HepG2 (cell line): ENCODE data around the gene IGSF11. TPM values are rescaled to one million over a fixed set of nuclear protein-coding genes. Genes with fewer than 3 reads are reported as not detected.

Experiments
- ATAC-seq: fragments of 200-7000 bp; cut with Tn5 transposase; 3 replicates; pipeline ENCODE4 v1.9.1; 2020; ENCODE audit warnings: mild to moderate bottlenecking, moderate library complexity
- BruUV-seq: library from RNA; stranded (reverse); fragments of 400-500 nt; replicated peaks from 2 replicates; lab custom pipeline; 2021; lab: Mats Ljungman, UMichigan
- CTCF ChIA-PET: fragments of 300-600 bp; formaldehyde crosslinking; extraction: SDS; loops from one replicate; lab custom pipeline; 2021; ENCODE audit warnings: low total read pairs, inconsistent platforms, low intra/inter-chr PET ratio; lab: Yijun Ruan, JAX
- POLR2A ChIA-PET: fragments of 350-600 bp; sonication (Branson Sonifier 250); formaldehyde crosslinking; loops from one replicate; lab custom pipeline; 2020; ENCODE audit warnings: antibody characterized with exemption, inconsistent platforms; lab: Yijun Ruan, JAX
- DNase-seq: peaks from one replicate; pipeline ENCODE4 v3.0.0-alpha.2; 2015; ENCODE audit warnings: low spot score
- FAIRE-seq: peaks from 3 replicates; lab custom pipeline; 2011; peaks lifted over from hg19 to GRCh38; lab: Jason Lieb, UNC
- H2AFZ ChIP-seq: one replicate; pipeline ENCODE4 v1.6.1; 2011; ENCODE audit warnings: low read length, inconsistent platforms
- H3K27ac ChIP-seq: fragments of 300-600 bp; 3 replicates; pipeline ENCODE4 v1.8.0; 2011; ENCODE audit warnings: mixed run types, mild to moderate bottlenecking, mixed read lengths, low read length, inconsistent platforms; ENCODE audit not compliant: insufficient read depth; ENCODE audit errors: extremely low read length
- H3K27me3 ChIP-seq, 2 experiments: fragments of 200-600 bp in 1 of 2; 2 replicates in 1 of 2; 3 replicates in 1 of 2; pipeline versions ENCODE4 v1.6.0 to v1.8.0; 2011; ENCODE audit warnings: low read length in 2 of 2, mild to moderate bottlenecking in 2 of 2, moderate library complexity in 2 of 2, inconsistent platforms in 1 of 2; ENCODE audit not compliant: insufficient read depth in 2 of 2, control insufficient read depth in 1 of 2
- H3K36me3 ChIP-seq, 2 experiments: fragments of 200-600 bp in 1 of 2; replicated peaks in 1 of 2; 2 replicates in 1 of 2; 3 replicates in 1 of 2; pipeline versions ENCODE4 v1.5.1 to v1.8.0; 2011; ENCODE audit warnings: low read length in 2 of 2, inconsistent platforms in 1 of 2; ENCODE audit not compliant: insufficient read depth in 2 of 2, control insufficient read depth in 1 of 2
- H3K4me1 ChIP-seq: 2 replicates; pipeline ENCODE4 v1.5.1; 2012; ENCODE audit warnings: low read length, inconsistent platforms; ENCODE audit not compliant: insufficient read depth
- H3K4me2 ChIP-seq: 2 replicates; pipeline ENCODE4 v1.6.0; 2011; ENCODE audit warnings: low read depth, low read length, inconsistent platforms
- H3K4me3 ChIP-seq, 3 experiments: fragments of 200-600 bp in 1 of 3; sonication (generic), shearing (Covaris generic) in 1 of 3; replicated peaks in 1 of 3; 2 replicates each; pipeline ENCODE4 v1.5.1; 2011 to 2016; ENCODE audit warnings: low read length in 3 of 3, inconsistent platforms in 2 of 3, low read depth in 2 of 3, mild to moderate bottlenecking in 2 of 3, control low read depth in 1 of 3, mixed read lengths in 1 of 3; ENCODE audit not compliant: insufficient read depth in 1 of 3
- H3K79me2 ChIP-seq: one replicate; pipeline ENCODE4 v1.6.1; 2011; ENCODE audit warnings: low read length, inconsistent platforms; ENCODE audit not compliant: insufficient read depth
- H3K9ac ChIP-seq: 2 replicates; pipeline ENCODE4 v1.6.0; 2011; ENCODE audit warnings: mild to moderate bottlenecking, low read depth, low read length, inconsistent platforms; ENCODE audit not compliant: insufficient read depth
- H3K9me3 ChIP-seq: 2 replicates; pipeline ENCODE4 v1.5.1; 2012; ENCODE audit warnings: mild to moderate bottlenecking, low read length
- H4K20me1 ChIP-seq: 2 replicates; pipeline ENCODE4 v1.6.0; 2011; ENCODE audit warnings: inconsistent platforms, mild to moderate bottlenecking, low read length, moderate library complexity; ENCODE audit not compliant: insufficient read depth
- CBX2 ChIP-seq, 2 experiments: fragments of 200-600 bp in 1 of 2; sonication (generic); formaldehyde crosslinking in 1 of 2; IDR thresholded peaks; 2 replicates each; pipeline versions ENCODE4 v1.7.0 to v1.8.1; 2018 to 2022; ENCODE audit warnings: low read depth in 2 of 2, low read length in 1 of 2, mild to moderate bottlenecking in 1 of 2, missing genetic modification reagents in 1 of 2
- CC2D1A ChIP-seq: sonication (generic); formaldehyde crosslinking; IDR thresholded peaks from 2 replicates; pipeline ENCODE4 v1.8.1; 2023; ENCODE audit warnings: mild to moderate bottlenecking, missing genetic modification reagents
- GZF1 ChIP-seq: sonication (generic); formaldehyde crosslinking; IDR thresholded peaks from 2 replicates; pipeline ENCODE4 v1.5.1; 2020; ENCODE audit warnings: mild to moderate bottlenecking, missing genetic modification reagents
- HNRNPUL1 ChIP-seq: fragments of 200-400 bp; formaldehyde crosslinking; IDR thresholded peaks from 2 replicates; pipeline ENCODE4 v1.6.1; 2017; ENCODE audit warnings: low read depth, mild to moderate bottlenecking, low read length, moderate library complexity
- MLLT10 ChIP-seq: sonication (generic); formaldehyde crosslinking; IDR thresholded peaks from 2 replicates; pipeline ENCODE4 v1.4.0; 2020; ENCODE audit warnings: missing genetic modification reagents
- NCOA1 ChIP-seq: sonication (generic); formaldehyde crosslinking; IDR thresholded peaks from 2 replicates; pipeline ENCODE4 v1.9.0; 2021; ENCODE audit warnings: missing genetic modification reagents
- RFX5 ChIP-seq: IDR thresholded peaks from 2 replicates; pipeline ENCODE4 v1.6.1; 2011; ENCODE audit warnings: low read depth, low read length, improper control_type of control experiment
- RNF2 ChIP-seq: fragments of 450-650 bp; conservative IDR thresholded peaks from 2 replicates; pipeline ENCODE4 v1.6.1; 2016; ENCODE audit warnings: low read depth
- SMAD1 ChIP-seq: sonication (generic); formaldehyde crosslinking; IDR thresholded peaks from 2 replicates; pipeline ENCODE4 v1.4.0; 2020; ENCODE audit warnings: missing genetic modification reagents, low read depth, mild to moderate bottlenecking, borderline replicate concordance
- SMARCE1 ChIP-seq: fragments of 450-650 bp; IDR thresholded peaks from 2 replicates; pipeline ENCODE4 v1.6.1; 2017; ENCODE audit warnings: borderline replicate concordance
- TOE1 ChIP-seq: sonication (generic); formaldehyde crosslinking; IDR thresholded peaks from 2 replicates; pipeline ENCODE4 v1.4.0; 2020; ENCODE audit warnings: mild to moderate bottlenecking, missing genetic modification reagents
- ZNF17 ChIP-seq: sonication (generic); formaldehyde crosslinking; IDR thresholded peaks from 2 replicates; pipeline ENCODE4 v1.5.0; 2020; ENCODE audit warnings: mild to moderate bottlenecking, missing genetic modification reagents
- ZNF562 ChIP-seq: sonication (generic); formaldehyde crosslinking; IDR thresholded peaks from 2 replicates; pipeline ENCODE4 v1.8.0; 2022; ENCODE audit warnings: missing genetic modification reagents, borderline replicate concordance
- ZNF775 ChIP-seq: sonication (generic); formaldehyde crosslinking; IDR thresholded peaks from 2 replicates; pipeline ENCODE4 v1.4.0; 2020; ENCODE audit warnings: missing genetic modification reagents, mild to moderate bottlenecking, moderate library complexity, borderline replicate concordance
- WGBS: methylation state at CpG from one replicate; pipeline ENCODE4 v1.1.6; 2017; ENCODE audit warnings: low lambda C conversion rate; 5-methylcytosine and 5-hydroxymethylcytosine counted together
- in situ Hi-C: cut with HindIII; loops from 2 replicates; pipeline ENCODE4 v1.10.0; 2017; ENCODE audit warnings: low pct_unique_long_range_greater_than_20kb; ENCODE audit not compliant: extremely low pct_ligation_motif_present
- intact Hi-C: fragments of 100-400 bp; cut with micrococcal nuclease; formaldehyde crosslinking; loops from one replicate; pipeline ENCODE4 v1.10.0; 2022; ENCODE audit not compliant: unreplicated experiment
- polyA plus RNA-seq, 8 experiments: library from polyadenylated mRNA; depleted of rRNA in 3 of 8; stranded (reverse) in 7 of 8; unstranded in 1 of 8; fragments of >200 nt; fragmentation: Illumina TruSeq in 4 of 8; extraction: Trizol in 4 of 8; gene quantifications; 2 replicates each; pipeline versions ENCODE4 v1.2.1 to v1.2.3, GENCODE V29; 2011 to 2016; ENCODE audit warnings: low read depth in 4 of 8, missing spikeins in 1 of 8, mixed read lengths in 1 of 8; ENCODE audit not compliant: insufficient read depth in 1 of 8
- total RNA-seq, 5 experiments: library from RNA; depleted of rRNA; stranded (reverse); fragments of >200 nt; fragmentation: Illumina TruSeq; extraction: Trizol; gene quantifications; 2 replicates each; pipeline ENCODE4 v1.2.3, GENCODE V29; 2016; ENCODE audit warnings: low read depth in 1 of 5
- TF ChIP-seq, protein P1 (sequence below): sonication (generic); formaldehyde crosslinking; IDR thresholded peaks from 2 replicates; pipeline ENCODE4 v1.4.0; 2020; ENCODE audit warnings: missing genetic modification reagents
- TF ChIP-seq, protein P2 (sequence below): IDR thresholded peaks from 2 replicates; pipeline ENCODE4 v1.6.1; 2016; ENCODE audit warnings: low read depth, borderline replicate concordance
- TF ChIP-seq, protein P3 (sequence below): sonication (generic); formaldehyde crosslinking; conservative IDR thresholded peaks from 2 replicates; pipeline ENCODE4 v1.8.1; 2023; ENCODE audit warnings: missing genetic modification reagents

Gene IGSF11
- total and polyA plus RNA-seq, 2 of the 13 experiments (the other 11 are each of a cell fraction or from before 2014, with no cell fraction given), result not detected

DNA sequence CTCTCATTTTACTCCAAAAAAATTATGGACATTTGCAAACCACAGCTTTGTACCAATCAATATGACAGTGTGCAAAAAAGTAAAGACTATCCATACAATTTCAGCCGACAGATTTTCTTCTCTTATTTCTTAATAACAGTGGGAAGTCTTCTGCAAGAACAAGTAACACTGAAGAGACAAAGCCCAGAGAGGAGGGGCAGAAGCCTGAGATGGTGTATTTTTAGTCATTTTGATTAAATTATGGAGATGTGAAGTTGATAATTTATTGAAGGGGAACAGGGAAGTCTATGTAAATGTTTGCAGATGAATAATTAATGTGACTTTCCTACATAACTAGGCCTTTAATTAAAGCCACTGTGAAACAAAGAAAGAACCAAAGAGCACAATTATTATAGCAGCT is 45.7 kb upstream of the IGSF11 start:
- Histone ChIP-seq H3K9ac (no peak overlapping the region), H3K36me3 (no peaks in the 10 kb centered on the region), H3K79me2 (no peaks in the 10 kb centered on the region), H3K9me3 (no peaks in the 10 kb centered on the region), H3K4me1 (no peaks in the 10 kb centered on the region), H2AFZ (no peak overlapping the region), H3K27ac (no peak overlapping the region), H3K4me2 (no peak overlapping the region), H3K27me3 (no peaks in the 10 kb centered on the region), H4K20me1 (no peaks in the 10 kb centered on the region), H3K4me3 (no peak overlapping the region)
- WGBS, result 0% methylated on average over 1 of the region's 1 CpG
- CTCF ChIA-PET, result no interaction called here
- in situ Hi-C loops (no loop called here), intact Hi-C loops (no loop called here)
- BruUV-seq, result no TSS peak
- TF ChIP-seq GZF1 (CRISPR knock-in tag), result no peak
- TF ChIP-seq TOE1 (CRISPR knock-in tag), result no peak
- TF ChIP-seq CC2D1A (CRISPR knock-in tag), result no peak
- TF ChIP-seq CBX2 (IDR thresholded peaks at IDR 0.05; ENCODE audit: low read depth, low read length), result no peak
- TF ChIP-seq CBX2 (CRISPR knock-in tag; IDR thresholded peaks at IDR 0.05; ENCODE audit: low read depth), result no peak
- no peak for TF ChIP-seq MLLT10 (CRISPR knock-in tag)
- TF ChIP-seq ZNF562 (CRISPR knock-in tag), result no peak
- no peak for TF ChIP-seq RFX5
- TF ChIP-seq RNF2, result no peak
- TF ChIP-seq, protein P1, sequence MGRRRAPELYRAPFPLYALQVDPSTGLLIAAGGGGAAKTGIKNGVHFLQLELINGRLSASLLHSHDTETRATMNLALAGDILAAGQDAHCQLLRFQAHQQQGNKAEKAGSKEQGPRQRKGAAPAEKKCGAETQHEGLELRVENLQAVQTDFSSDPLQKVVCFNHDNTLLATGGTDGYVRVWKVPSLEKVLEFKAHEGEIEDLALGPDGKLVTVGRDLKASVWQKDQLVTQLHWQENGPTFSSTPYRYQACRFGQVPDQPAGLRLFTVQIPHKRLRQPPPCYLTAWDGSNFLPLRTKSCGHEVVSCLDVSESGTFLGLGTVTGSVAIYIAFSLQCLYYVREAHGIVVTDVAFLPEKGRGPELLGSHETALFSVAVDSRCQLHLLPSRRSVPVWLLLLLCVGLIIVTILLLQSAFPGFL (CRISPR knock-in tag), result no peak
- no peak for TF ChIP-seq ZNF775 (CRISPR knock-in tag)
- TF ChIP-seq, protein P2, sequence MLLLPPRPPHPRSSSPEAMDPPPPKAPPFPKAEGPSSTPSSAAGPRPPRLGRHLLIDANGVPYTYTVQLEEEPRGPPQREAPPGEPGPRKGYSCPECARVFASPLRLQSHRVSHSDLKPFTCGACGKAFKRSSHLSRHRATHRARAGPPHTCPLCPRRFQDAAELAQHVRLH (CRISPR knock-in tag), result no peak
- no peak for TF ChIP-seq ZNF17 (CRISPR knock-in tag)
- TF ChIP-seq, protein P3, sequence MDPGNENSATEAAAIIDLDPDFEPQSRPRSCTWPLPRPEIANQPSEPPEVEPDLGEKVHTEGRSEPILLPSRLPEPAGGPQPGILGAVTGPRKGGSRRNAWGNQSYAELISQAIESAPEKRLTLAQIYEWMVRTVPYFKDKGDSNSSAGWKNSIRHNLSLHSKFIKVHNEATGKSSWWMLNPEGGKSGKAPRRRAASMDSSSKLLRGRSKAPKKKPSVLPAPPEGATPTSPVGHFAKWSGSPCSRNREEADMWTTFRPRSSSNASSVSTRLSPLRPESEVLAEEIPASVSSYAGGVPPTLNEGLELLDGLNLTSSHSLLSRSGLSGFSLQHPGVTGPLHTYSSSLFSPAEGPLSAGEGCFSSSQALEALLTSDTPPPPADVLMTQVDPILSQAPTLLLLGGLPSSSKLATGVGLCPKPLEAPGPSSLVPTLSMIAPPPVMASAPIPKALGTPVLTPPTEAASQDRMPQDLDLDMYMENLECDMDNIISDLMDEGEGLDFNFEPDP (CRISPR knock-in tag), result no peak
- TF ChIP-seq SMAD1 (CRISPR knock-in tag), result no peak
- no peak for TF ChIP-seq SMARCE1
- TF ChIP-seq HNRNPUL1, result no peak
- TF ChIP-seq NCOA1 (CRISPR knock-in tag), result no peak
- DNase-seq, result no peak
- FAIRE-seq, result no peak
- POLR2A ChIA-PET, result no interaction called here
- ATAC-seq, result no peak
